Spinal cord (tissue), 10 donors: Measurements from ENCODE around the gene INPP5F. TPM values are rescaled to one million over a fixed set of nuclear protein-coding genes. Genes with fewer than 3 reads are reported as not detected.

ENCODE experiments used
- DNase-seq, 6 donors: peaks; one replicate each; pipeline versions ENCODE4 v3.0.0 to v3.0.0-alpha.2; 2013 to 2015; ENCODE audit warnings: low spot score in 6 of 6, low read depth in 4 of 6
- H3K27ac ChIP-seq: one replicate; pipeline ENCODE4 v1.5.1; 2013; ENCODE audit warnings: low read depth, low read length, control low read depth
- H3K27me3 ChIP-seq: one replicate; pipeline ENCODE4 v1.6.1; 2013; ENCODE audit warnings: low read length; ENCODE audit not compliant: control insufficient read depth, insufficient read depth
- H3K36me3 ChIP-seq: one replicate; pipeline ENCODE4 v1.6.1; 2013; ENCODE audit warnings: low read length; ENCODE audit not compliant: control insufficient read depth, insufficient read depth
- H3K4me1 ChIP-seq: one replicate; pipeline ENCODE4 v1.6.1; 2013; ENCODE audit warnings: low read length; ENCODE audit not compliant: control insufficient read depth, insufficient read depth
- H3K4me3 ChIP-seq: one replicate; pipeline ENCODE4 v1.5.1; 2013; ENCODE audit warnings: low read depth, low read length, control low read depth
- H3K9me3 ChIP-seq: one replicate; pipeline ENCODE4 v1.6.1; 2013; ENCODE audit warnings: low read length; ENCODE audit not compliant: control insufficient read depth, insufficient read depth
- WGBS: methylation state at CpG from one replicate; pipeline ENCODE4 v1.1.5; 2013; ENCODE audit warnings: missing lambda C conversion rate; ENCODE audit not compliant: insufficient coverage; 5-methylcytosine and 5-hydroxymethylcytosine counted together
- polyA plus RNA-seq, 2 donors: library from polyadenylated mRNA; unstranded; fragments of 120-200 nt; gene quantifications; one replicate each; pipeline ENCODE4 v1.2.1, GENCODE V29; 2013; ENCODE audit not compliant: insufficient read length in 2 of 2
- total RNA-seq, 2 donors: library from RNA; depleted of rRNA in 1 of 2; stranded (reverse); fragments of 120-200 nt in 1 of 2; fragments of >200 nt in 1 of 2; gene quantifications; one replicate each; pipeline versions ENCODE4 v1.2.3 to v1.2.4, GENCODE V29; 2013 to 2014
- donor health status: healthy.

The INPP5F gene
- total and polyA plus RNA-seq, 4 donors: 99.5 to 350 (median 301) TPM

- Histone ChIP-seq H3K27ac (no peak overlapping the region), H3K27me3 (no peaks in the 10 kb centered on the region), H3K36me3 (no peaks in the 10 kb centered on the region), H3K4me1 (peaks cover 8% of the 10 kb centered on the region), H3K4me3 (no peak overlapping the region), H3K9me3 (no peaks in the 10 kb centered on the region)
- 79% methylated on average over 2 of the region's 4 CpGs for WGBS
- no peak for DNase-seq
These were observed 29.1 kb downstream of the INPP5F start for GRCh38 chr10:119754936-119755335.

- WGBS: 100% methylated on average over 1 of the region's 5 CpGs
- Histone ChIP-seq H3K9me3 (no peaks in the 10 kb centered on the region), H3K27ac (no peak overlapping the region), H3K36me3 (no peaks in the 10 kb centered on the region), H3K4me1 (peaks cover 8% of the 10 kb centered on the region), H3K4me3 (no peak overlapping the region), H3K27me3 (no peaks in the 10 kb centered on the region)
- no peak for DNase-seq
These were observed 29.6 kb downstream of the INPP5F start for GRCh38 chr10:119755446-119755845.

- H3K4me1 ChIP-seq: peaks cover 3% of the 10 kb centered on the region
- H3K9me3 ChIP-seq: no peaks in the 10 kb centered on the region
- no peaks in the 10 kb centered on the region for H3K36me3 ChIP-seq
- 80% methylated on average over 2 of the region's 5 CpGs for WGBS
- DNase-seq: peak in 1 of 6 donors; percentile 51
- no peak overlapping the region for H3K27ac ChIP-seq
- no peaks in the 10 kb centered on the region for H3K27me3 ChIP-seq
- no peak overlapping the region for H3K4me3 ChIP-seq
These were observed 32.8 kb downstream of the INPP5F start for GRCh38 chr10:119758448-119759195.

GRCh38 chr10:119759832-119760231 lies 34.0 kb downstream of the INPP5F start:
- 100% methylated on average over 1 of the region's 5 CpGs for WGBS
- Histone ChIP-seq H3K27me3 (no peaks in the 10 kb centered on the region), H3K27ac (no peak overlapping the region), H3K36me3 (no peaks in the 10 kb centered on the region), H3K4me1 (no peaks in the 10 kb centered on the region), H3K4me3 (no peak overlapping the region), H3K9me3 (no peaks in the 10 kb centered on the region)
- no peak for DNase-seq

- H3K27me3 ChIP-seq: no peaks in the 10 kb centered on the region
- no peaks in the 10 kb centered on the region for H3K4me1 ChIP-seq
- H3K27ac ChIP-seq: peak overlapping the region; percentile 58
- no peaks in the 10 kb centered on the region for H3K36me3 ChIP-seq
- H3K4me3 ChIP-seq: no peak overlapping the region
- no peaks in the 10 kb centered on the region for H3K9me3 ChIP-seq
- DNase-seq: no peak
- WGBS: 83% methylated on average over 2 of the region's 3 CpGs
These were observed 35.3 kb downstream of the INPP5F start for GRCh38 chr10:119761106-119761505.

- no peaks in the 10 kb centered on the region for H3K36me3 ChIP-seq
- H3K9me3 ChIP-seq: no peaks in the 10 kb centered on the region
- no peak for DNase-seq
- 100% methylated on average over 2 of the region's 3 CpGs for WGBS
- peak overlapping the region; percentile 63 for H3K27ac ChIP-seq
- H3K4me3 ChIP-seq: no peak overlapping the region
- H3K4me1 ChIP-seq: no peaks in the 10 kb centered on the region
- no peaks in the 10 kb centered on the region for H3K27me3 ChIP-seq
These were observed 36.2 kb downstream of the INPP5F start for GRCh38 chr10:119762035-119762434.

- DNase-seq: no peak
- Histone ChIP-seq H3K27ac (no peak overlapping the region), H3K36me3 (no peaks in the 10 kb centered on the region), H3K9me3 (no peaks in the 10 kb centered on the region), H3K4me3 (no peak overlapping the region), H3K27me3 (no peaks in the 10 kb centered on the region), H3K4me1 (no peaks in the 10 kb centered on the region)
- 88% methylated on average over 6 of the region's 8 CpGs for WGBS
These were observed 37.3 kb downstream of the INPP5F start for GRCh38 chr10:119762805-119763798.

- H3K27me3 ChIP-seq: no peaks in the 10 kb centered on the region
- H3K4me1 ChIP-seq: no peaks in the 10 kb centered on the region
- no CpG with 5 or more reads among the region's 4 CpGs for WGBS
- H3K4me3 ChIP-seq: no peak overlapping the region
- no peaks in the 10 kb centered on the region for H3K36me3 ChIP-seq
- H3K9me3 ChIP-seq: no peaks in the 10 kb centered on the region
- DNase-seq: no peak
- H3K27ac ChIP-seq: no peak overlapping the region
These were observed 42.7 kb downstream of the INPP5F start for GRCh38 chr10:119768455-119769094.

- no peak for DNase-seq
- Histone ChIP-seq H3K36me3 (no peaks in the 10 kb centered on the region), H3K9me3 (no peaks in the 10 kb centered on the region), H3K4me3 (no peak overlapping the region), H3K4me1 (no peaks in the 10 kb centered on the region), H3K27ac (no peak overlapping the region), H3K27me3 (no peaks in the 10 kb centered on the region)
- WGBS: no CpG with 5 or more reads among the region's 2 CpGs
These were observed 44.0 kb downstream of the INPP5F start for GRCh38 chr10:119769886-119770285.
